HG03095 (cell line): ENCODE data around the gene FRG2B.
"Not testable (repeated sequence)": the region's sequence is repeated elsewhere in the genome, so short reads cannot be mapped to it uniquely, and the experiment has no call there.

Experiments
- ATAC-seq: cut with Tn5 transposase; IDR thresholded peaks from one replicate; pipeline ENCODE4 v1.9.1; 2021; ENCODE audit warnings: moderate library complexity; ENCODE audit not compliant: unreplicated experiment

FRG2B gene

DNA sequence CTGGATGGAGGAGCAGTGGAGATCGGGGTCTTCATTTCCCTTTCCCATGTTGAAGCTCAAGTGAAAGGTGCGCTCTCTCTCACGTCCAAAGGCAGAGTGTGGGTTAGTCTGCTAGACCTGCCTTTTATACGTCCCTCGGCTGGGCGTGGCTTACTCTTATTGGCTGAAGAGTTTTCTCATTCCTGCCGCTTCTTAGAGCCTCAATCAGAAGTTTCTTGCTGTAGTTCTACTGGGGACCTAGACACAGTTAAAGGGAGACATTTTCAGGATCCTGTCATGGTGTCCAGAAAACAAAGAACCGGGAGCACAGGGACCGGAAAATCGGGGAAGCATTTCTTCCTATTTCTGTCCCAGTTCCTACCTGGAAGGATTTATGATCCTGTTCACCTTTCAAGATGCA lies at the start of gene FRG2B:
Gene FRG2B (minus strand): TSS at position 101 of the 400 bp plus-strand sequence. CDS start 53 bp downstream, at position 48.
- not testable (repeated sequence) for ATAC-seq

GRCh38 chr10:133667446-133667845 lies 40.9 kb upstream of the FRG2B start:
- ATAC-seq: not testable (repeated sequence)

DNA sequence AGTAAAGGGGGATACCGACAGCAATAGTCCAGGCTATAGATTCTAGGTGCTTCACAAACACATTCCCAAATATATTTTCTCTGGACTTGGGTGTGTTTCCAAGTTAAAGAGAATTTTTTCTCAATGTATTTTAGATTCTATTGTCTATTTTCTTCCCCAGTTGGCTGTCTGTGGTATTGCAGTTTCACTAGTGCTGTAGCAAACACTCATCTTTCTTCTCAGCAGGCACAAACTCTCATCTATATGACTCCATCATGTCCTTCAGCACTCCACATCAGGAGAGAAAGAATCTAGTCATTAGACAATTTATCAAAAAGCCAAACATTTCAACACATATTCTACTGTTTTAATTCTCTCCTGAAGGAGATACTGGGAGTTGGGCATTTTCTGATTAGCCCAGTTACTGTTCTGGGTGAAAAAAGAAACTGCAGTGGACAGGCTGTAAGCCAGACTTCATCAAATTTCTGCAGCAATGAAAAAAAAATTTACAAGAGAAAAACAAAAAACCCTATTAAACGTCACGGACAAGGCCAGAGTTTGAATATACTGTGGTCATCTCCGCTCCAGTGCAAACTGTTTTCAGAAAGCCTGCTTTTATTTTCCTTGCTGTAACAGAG lies 37.1 kb upstream of the FRG2B start:
- ATAC-seq: not testable (repeated sequence)

- ATAC-seq: not testable (repeated sequence)
Observed at GRCh38 chr10:133661122-133661521, 34.5 kb upstream of the FRG2B start.

DNA sequence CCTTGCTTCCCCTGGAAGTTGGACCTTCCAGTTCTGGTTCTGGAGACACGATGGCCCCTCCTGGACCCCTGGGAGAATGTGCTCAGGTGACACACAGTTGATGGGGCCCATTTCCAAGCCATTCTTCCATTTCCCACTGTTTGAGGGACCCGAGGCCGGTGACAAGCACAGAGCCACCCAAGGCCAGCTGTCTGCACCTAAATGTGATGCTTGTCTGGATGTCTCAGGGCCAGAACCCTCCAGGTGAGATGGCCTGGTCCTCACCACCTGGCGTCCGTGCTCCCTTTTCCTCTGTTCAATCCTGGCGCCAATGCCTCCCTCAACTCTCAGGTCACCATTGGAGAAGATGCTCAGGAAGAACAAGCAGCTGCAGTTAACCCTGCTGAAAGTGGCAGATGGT lies 33.9 kb upstream of the FRG2B start:
- ATAC-seq: not testable (repeated sequence)

GRCh38 chr10:133657276-133657675 lies 30.7 kb upstream of the FRG2B start:
- ATAC-seq: not testable (repeated sequence)

DNA sequence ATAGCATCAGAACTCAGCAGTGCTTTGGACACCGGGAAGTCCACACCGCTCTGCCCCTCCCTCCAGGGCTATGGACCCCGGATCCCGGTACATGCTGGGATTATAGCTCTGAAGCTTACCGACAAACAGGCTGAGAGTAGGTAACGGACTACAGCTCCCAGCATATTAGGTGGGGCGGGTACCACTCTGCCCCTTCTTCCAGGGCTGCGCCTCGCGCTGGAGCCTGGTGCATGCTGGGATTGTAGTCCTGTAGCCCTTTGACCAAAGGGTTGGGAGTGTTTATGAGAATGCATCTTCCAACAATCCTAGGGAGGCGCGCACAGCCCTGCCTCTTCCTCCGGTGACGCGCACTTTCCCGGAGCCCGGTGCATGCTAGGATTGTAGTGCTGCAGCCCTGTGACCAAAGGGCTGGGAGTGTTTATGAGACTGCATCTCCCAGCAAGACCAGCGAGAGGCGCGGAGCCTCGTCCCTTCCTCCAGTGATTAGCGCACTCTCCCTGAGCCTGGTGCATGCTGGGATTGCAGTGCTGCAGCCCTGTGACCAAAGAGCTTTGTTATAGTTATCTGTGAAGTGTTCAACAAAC lies 22.4 kb upstream of the FRG2B start:
- not testable (repeated sequence) for ATAC-seq

DNA sequence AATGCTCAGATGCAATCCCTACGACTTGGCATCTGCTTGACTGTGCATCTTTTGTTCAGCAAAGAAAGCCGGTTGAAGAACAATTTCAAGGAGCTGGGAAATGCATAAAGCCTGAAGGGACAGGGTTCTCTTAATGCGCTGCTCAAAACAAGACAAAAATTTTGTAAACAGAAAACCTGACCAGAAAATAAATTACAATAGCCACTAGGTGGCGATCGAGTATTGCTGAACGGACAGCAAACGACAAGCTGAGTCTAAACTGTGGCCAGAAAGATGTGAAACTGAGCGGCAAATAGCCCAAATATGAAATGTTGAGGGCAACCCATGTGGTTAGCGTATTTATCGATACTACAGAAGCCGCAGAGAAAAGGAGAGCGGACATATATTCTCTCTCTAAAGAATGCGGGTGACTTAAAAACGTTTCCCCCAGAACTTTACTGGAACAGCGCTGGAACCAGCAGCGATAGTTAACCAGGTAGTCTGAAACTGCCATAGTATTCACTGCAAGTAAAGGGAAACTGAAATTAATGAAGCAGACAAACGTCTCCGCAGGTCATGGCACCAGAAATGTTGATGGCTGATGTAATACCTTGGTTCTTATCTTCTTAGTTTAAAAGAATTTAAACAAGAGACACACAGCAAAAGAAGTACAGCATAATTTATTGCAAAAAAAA lies 20.6 kb upstream of the FRG2B start:
- not testable (repeated sequence) for ATAC-seq

DNA sequence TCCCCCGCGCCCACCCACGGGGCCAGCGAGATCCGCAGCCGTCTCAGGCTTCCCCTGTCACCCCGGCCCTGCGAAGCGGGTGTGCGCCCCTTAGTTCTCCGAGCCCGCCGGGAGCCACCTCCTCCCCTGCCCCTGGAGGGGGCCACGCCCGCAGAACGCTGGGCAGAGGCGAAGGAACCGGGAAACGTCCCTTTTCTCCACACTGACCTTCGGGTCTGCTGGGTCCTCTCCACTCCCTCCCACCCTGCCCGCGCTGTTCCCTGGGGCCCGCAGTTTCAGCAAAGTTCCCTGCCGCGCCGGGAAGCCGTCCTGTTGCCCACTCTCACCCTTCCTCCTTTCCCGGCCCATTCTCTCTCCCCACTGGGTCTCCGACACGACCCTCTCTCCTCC lies 11.2 kb upstream of the FRG2B start:
- ATAC-seq: not testable (repeated sequence)

DNA sequence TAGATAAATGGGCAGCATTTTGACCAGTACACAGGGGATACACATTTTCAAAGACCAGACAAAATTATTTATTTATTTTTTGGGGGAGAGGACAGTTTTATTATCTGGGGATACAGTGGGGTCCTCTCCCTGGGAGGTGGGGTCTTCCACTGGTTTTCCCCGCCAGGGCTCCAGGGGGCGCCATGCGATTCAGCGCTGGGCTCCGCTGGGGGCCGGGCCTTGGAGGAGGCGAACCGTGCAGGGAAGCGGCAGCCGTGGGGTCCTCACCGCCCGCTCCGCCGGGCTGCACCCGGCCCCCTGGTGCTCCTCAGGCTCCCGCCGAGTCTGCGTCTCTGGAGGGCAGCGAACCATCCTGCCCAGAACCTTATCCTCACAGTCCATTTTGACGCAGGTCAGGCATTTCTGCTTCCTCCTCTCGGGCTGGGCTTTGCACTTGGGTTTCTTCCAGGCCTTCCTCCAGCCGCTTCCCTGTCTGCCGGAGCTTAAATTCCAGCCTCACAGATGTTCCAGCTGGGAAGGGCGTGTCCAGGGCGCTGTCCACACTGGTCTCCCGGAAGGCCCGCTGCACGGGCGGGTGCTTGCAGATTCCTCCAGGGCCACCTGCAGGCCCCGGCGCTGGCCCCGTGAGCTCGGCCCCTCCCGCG lies 10.7 kb upstream of the FRG2B start:
- not testable (repeated sequence) for ATAC-seq

DNA sequence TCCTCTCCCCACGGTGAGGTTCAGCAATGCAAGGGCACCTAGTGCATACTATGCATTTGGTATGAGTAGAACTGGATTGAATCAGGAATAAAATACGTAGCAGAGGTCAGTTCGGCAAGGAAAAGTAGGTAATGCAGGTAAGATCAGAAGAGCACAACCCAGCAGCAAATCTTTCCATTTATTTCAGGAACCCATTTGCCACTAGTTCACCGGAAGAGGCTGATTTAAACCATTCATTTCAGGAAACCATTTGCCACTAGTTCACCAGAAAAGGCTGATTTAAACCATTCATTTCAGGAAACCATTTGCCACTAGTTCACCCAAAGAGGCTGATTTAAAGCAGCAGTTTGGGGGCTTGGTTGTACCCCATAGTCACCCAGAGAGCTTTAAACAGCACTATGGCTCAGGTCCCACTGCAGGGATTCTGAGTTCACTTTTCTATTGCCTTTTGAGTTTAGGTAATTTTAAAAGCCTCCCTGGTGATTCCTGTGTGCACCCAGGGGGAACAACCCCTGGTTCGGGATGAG lies 4.2 kb upstream of the FRG2B start:
- not testable (repeated sequence) for ATAC-seq

- not testable (repeated sequence) for ATAC-seq
Observed at GRCh38 chr10:133622544-133622943, 4.1 kb downstream of the FRG2B start.

- ATAC-seq: no peak
Observed at GRCh38 chr10:133618851-133619250, 7.7 kb downstream of the FRG2B start.

DNA sequence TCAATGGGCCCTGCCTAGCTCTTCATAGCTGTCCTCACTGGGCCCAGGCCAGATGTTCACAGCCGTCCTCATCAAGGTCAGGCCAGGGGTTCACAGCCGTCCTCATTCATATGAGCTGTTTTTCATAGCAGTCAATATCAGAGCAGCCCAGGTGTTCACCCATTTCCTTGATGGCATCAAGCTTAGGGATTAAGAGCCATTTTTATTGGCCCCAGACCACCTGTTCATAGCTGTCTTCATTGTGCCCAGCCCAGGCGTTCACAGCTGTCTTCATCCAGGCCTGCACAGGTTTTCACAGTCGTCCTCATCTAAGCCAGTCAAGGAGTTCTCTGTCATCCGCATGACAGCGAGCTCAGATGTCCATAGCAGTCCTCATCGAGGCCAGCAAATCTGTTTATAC lies 9.4 kb downstream of the FRG2B start:
- no peak for ATAC-seq

DNA sequence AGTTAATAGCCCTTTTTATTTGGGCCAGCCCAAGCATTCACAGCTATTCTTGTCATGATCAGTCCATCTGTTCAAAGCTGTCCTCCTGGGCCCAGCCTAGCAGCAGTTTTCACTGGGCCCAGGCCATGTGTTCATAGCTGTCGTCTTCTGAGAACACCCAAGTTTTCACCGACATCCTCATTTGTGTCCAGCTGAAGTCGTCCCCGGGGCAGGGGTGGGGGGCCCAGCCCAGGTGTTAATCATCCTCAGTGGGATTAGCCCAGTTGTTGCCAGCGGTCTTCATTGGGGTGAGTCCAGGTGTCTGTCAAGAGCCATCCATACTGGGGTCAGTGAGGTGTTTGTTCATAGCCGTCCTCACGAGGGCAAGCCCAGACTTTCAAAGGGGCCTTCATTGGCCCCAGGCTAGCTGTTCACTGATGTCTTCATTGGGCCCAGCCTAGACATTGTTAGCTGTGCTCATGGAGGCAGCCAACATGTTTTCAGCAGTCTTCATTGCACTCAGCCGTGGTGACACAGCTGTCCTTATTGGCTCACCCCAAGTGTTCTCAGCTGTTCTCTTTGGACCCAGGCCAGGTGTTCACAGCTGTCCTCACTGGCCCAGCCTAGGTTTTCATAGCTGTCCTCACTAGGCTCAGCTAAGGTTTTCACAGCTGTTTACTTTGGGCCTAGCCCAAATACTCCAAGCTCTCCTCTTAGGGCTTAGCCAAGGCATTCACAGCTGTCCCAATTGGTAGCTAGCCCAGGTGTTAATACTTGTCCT lies 10.0 kb downstream of the FRG2B start:
- ATAC-seq: no peak

DNA sequence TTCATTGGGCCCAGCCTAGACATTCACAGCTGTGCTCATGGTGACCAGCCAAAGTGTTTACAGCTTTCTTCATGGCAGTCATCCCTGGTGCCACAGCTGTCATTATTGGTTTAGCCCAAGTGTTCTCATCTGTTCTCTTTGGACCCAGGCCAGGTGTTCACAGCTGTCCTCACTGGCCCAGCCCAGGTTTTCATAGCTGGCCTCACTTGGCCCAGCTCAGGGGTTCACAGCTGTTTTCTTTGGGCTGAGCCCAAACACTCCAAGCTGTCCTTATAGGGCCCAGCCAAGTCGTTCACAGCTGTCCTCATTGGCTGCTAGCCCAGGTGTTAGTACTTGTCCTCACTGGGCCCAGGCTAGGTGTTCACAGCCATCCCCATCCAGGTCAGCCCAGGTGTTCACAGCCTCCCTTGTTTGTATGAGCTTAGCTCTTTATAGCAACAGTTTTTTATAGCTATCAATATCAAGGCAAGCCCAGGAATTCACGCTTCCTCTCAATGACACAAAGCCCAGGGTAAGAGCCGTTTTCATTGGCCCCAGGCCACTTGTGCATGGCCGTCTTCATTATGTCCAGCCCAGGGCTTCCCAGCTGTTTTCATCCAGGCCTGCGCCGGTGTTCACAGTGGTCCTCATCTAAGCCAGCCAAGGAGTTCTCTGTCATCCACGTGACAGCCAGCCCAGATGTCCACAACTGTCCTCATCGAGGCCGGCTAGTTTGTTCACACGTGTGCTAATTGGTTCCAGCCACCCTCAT lies 11.6 kb downstream of the FRG2B start:
- no peak for ATAC-seq

- ATAC-seq: no peak
Observed at GRCh38 chr10:133613699-133614098, 12.9 kb downstream of the FRG2B start.

DNA sequence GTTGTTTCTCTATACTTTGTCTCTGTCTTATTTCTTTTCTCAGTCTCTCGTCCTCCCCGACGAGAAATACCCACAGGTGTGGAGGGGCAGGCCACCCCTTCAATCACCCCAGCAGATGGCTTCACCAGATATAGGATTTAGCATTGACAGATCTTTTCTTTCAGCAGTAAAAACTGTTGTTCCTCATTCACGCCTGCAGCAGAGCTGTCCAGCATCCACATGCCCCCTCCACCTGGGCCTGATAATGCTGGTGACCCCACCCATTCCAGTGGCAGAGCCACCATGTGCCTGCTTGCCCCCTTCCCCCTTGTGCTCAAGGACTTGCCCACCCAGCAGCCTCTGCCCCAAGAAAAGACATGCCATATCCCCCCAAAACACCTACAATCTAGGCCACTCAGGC lies 15.5 kb downstream of the FRG2B start:
- ATAC-seq: no peak

DNA sequence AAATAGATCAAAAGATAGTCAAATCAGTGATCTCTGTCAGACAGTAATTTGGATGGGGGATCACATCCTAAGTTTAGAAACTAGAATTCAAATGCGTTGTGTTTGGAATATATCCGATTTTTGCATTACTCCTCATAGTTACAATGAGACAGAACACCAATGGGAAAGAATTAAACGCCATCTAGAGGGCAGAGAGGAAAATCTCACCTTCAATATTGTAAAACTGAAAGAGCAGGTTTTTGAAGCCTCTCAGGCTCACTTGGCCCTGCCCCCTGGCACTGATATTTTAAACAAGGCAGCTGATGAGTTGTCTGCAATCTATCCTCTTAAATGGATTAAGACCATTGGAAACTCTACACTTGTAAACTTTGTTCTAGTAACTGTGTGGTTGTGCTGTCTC lies 17.7 kb downstream of the FRG2B start:
- no peak for ATAC-seq

GRCh38 chr10:133603434-133603833 lies 23.2 kb downstream of the FRG2B start:
- ATAC-seq: not testable (repeated sequence)
